ENCODE measurements around the gene ANKRD6.

The ANKRD6 gene

GRCh38 chr6:89566008-89566800, 133.3 kb downstream of the ANKRD6 start:
- no peak for DNase-seq

- DNase-seq, result no peak
These were observed 134.1 kb downstream of the ANKRD6 start for GRCh38 chr6:89566930-89567629.

- no peak for DNase-seq
These were observed 134.9 kb downstream of the ANKRD6 start for GRCh38 chr6:89567630-89568390.

DNA sequence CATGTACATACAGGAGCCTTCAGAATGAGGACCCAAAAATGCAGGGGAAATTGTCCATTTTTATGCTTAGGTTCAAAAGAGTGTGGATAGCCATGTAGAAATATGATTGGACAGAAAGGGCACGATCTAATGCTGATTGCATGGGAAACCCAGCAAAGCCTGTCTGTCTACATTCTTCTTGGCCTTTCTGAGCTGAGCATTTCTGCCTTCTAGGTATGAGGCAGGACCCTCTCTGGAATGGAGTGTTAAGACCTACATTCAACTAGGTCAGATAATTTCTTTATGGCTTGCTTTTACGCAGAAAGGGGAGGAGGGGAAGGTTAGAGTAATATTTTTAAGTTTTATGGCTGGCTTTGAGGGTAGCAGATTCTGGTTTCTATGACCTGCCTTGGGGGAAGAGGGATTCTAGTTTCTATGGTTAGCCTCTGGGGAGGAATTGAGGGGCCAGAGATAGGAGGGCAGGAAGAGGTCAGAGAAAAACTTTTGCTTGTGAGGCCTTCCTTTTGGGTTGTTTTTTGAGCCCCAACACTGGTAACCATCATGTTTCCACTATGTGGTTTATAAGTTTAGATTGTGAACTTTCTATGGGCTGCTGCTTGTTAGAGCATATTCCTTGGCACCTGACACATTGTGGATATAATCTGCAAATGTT, 142.1 kb downstream of the ANKRD6 start:
- no peak for DNase-seq

- DNase-seq, result no peak
These were observed 142.6 kb downstream of the ANKRD6 start for GRCh38 chr6:89575562-89575960.

- DNase-seq, result no peak
These were observed 148.2 kb downstream of the ANKRD6 start for GRCh38 chr6:89580997-89581666.

DNA sequence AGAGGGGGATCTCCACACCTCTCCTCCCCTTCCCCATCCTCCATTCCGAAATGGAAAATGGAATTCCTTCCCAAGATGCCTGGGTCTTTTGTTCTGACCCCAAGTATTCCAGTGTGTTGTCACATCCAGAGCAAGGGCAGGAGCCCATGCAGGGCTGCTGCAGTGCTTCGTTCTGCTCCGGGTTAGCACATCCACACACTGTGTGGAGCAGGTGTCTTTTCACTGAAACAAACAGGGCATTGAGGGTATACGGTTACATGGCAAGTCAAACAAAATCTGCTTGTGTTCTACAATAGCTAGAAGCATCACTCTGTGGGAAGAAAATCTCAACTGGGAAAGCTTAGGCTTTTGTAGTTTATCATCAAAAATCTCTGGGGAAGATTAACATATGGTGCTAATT, 148.7 kb downstream of the ANKRD6 start:
- DNase-seq, result no peak

- DNase-seq, result no peak
These were observed 149.8 kb downstream of the ANKRD6 start for GRCh38 chr6:89582669-89583325.

DNA sequence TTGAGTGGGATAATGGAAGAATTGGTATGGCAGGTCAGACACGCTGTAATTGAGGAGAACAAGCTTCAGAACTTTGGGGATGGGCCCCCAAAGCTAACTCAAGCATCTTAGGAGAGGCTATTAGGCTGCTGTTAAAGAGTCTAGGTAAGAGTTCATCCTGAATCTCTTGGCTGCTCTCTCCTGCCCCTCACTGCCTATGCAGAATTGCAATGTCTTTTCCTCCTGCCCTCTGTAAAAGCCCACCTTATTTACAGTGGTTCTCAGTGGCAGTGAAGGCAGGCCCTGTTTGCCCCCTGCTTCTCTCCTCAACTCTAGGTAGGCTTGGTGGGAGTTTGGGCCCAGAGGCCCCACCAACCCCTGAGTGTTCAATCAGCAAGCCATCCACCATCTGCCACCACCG, 150.6 kb downstream of the ANKRD6 start:
- DNase-seq, result no peak

DNA sequence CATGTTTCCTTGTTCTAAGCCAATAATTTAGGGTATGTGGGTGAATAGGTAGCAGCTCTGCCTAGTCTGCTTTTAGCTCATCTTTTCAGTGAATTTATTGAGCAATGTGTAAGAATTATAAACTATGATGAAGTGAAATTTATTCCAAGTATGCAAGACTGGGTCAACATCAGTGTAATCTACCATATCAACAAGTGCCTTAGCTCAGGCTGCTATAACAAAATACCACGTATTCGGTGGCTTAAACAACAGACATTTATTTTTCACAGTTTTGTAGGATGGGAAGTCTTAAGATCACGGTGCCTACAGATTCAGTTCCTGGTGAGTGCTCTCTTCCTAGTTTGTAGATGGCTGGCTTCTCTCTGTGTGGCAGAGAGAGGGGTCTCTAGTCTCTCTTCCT, 151.6 kb downstream of the ANKRD6 start:
- DNase-seq, result no peak

- DNase-seq, result no peak
These were observed 152.2 kb downstream of the ANKRD6 start for GRCh38 chr6:89585154-89585553.

DNA sequence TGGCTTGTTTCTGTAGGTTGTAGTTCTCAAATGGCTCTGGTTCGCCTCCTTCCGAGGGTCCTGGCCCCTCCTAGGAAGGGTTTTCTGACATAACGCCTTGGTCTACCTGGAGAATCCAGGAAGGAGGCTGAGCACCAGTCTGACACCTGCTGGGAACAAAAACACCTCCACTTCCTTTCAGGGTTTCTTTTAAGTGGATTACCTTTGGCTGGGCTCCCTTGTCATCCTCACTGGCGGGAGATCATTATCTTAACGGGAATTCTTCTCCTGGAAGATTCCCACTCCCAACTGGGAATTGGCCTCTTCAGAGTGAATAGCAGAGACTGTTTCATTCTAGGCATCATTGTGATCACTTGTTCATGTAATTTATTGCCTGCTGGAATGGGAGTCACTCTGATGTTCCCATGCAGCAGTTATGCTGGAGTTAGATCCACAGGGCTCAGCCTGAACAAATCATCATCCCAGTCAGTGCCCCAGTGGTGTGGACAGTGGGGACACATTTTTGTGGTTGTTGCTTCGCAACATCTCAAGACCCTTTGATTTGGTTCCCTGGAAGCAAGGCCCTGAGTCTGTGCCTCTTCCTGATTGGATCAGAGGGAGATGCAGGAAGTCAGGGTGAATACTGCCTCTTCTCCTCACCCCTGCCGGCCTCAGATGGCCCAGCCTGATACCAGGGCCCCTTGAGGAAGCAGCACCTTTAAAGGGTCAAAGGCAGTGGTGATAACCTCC, 156.5 kb downstream of the ANKRD6 start:
- DNase-seq, result no peak

DNA sequence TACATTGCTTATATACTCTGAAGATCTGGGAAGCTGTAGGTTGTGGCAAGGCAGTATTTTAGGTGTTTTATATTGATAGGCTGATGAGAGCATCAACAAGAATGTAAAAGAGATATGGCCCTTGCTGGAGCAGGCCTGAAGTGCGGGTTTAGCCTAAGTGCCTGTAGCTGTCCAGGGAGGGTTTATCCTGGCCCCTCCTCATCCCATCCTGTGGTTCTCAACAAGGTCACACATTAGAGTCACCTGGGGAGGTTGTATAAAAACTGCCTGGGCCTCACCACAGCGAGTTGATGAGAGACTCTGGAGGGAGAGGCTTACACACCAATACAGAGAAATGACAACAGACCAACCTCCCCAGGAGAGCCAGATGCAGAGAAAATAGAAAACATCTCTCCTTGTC, 157.2 kb downstream of the ANKRD6 start:
- no peak for DNase-seq

GRCh38 chr6:89591745-89592144, 158.8 kb downstream of the ANKRD6 start:
- no peak for DNase-seq

DNA sequence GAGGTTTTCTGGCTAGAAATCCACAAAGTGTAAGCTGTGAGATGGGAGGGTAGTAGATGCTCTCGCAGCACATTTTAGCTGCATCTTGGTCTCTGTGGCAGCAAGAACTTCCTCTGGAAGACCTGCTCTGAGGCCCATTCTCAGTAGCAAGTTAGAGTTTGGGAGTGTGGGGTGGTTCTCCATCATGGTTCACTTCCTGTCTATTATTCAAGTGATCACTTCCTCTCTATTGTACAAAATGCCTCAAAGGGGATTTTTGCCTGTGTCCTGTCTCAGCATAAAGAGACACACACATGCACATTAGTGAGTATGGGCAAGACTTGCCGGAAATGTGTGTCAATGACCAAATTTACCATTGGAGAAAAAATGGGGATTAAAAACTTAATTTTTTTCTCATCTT, 163.1 kb downstream of the ANKRD6 start:
- no peak for DNase-seq

DNA sequence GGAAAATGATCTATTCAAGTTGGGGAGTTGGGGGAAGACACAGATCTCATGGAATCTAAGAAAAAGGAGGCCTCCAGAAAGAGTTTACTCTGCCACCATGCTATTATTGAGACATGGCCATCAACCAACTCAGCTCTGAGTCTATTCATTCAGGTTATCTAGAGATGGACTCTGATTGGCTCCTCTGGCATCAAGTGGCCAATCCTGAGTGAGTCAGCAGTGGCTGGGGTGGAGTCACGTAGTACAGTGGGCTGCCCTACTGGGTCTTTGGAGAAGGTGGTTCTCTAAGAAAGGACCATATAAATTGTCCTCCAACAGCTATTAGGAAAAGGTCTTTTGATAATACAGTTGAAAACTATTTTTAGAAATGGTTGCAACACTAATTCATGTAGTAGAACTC, 163.5 kb downstream of the ANKRD6 start:
- DNase-seq, result no peak

GRCh38 chr6:89597372-89597771, 164.4 kb downstream of the ANKRD6 start:
- no peak for DNase-seq

GRCh38 chr6:89597988-89598387, 165.0 kb downstream of the ANKRD6 start:
- DNase-seq, result no peak

DNA sequence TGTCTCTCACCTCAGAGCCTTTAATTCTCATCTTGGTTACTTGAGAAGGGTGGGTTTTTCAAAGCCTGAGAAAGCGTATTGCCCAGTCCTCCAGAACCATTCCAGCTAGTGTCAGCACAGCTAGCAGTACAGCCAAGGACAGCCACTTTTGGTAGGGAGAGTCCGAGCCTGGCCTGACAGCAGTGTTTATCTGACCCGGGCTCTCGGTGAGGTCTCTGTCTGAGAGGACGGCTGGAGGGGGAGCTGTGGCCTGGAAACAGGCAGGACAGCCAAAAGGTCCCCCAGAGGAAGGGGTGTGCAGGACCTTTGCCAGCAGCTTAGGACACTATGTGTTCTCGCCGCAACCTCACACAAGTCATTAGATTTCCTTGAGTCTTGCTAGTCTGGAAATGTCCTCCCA, 166.8 kb downstream of the ANKRD6 start:
- no peak for DNase-seq

- DNase-seq, result no peak
These were observed 169.2 kb downstream of the ANKRD6 start for GRCh38 chr6:89602166-89602565.

DNA sequence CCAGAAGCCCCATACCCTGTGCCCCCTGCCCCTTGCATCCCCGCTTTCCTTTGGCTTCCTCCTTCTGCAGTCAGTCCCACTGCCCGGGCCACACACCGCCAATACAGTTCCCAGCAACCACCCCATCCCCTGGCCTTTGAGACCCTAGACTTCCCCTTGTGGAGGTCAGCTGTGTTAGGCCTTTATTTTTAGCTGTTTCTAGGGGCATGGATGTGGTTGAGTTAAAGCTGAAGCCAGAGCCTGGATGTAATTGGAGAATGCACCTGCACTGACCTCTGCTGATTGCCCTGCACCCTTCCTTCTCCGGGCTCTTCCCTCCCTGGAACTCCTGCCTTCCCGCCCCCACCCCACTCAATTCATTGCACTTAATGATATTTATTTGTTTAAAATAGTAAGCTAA, 171.7 kb downstream of the ANKRD6 start:
- no peak for DNase-seq

All from activated effector memory CD4-positive, alpha-beta T cell treated with Interleukin-2 at 50 U/mL for 16 hours (primary cell).